HL-60 (cell line): ENCODE measurements around the gene RAP1GAP.

Experiments
- GABPA ChIP-seq: IDR thresholded peaks from 2 replicates; pipeline ENCODE4 v1.6.1; 2012; ENCODE audit warnings: low read depth
- POLR2AphosphoS5 ChIP-seq: IDR thresholded peaks from 2 replicates; pipeline ENCODE4 v1.6.1; 2012; ENCODE audit warnings: low read depth
- TF ChIP-seq, protein P1 (sequence below): IDR thresholded peaks from 2 replicates; pipeline ENCODE4 v1.6.1; 2012; ENCODE audit warnings: low read depth; ENCODE audit not compliant: insufficient replicate concordance
- TF ChIP-seq, protein P2 (sequence below): IDR thresholded peaks from one replicate; pipeline ENCODE4 v1.5.1; 2011; ENCODE audit warnings: low read length, control low read depth, inconsistent platforms; ENCODE audit not compliant: insufficient read depth

DNA sequence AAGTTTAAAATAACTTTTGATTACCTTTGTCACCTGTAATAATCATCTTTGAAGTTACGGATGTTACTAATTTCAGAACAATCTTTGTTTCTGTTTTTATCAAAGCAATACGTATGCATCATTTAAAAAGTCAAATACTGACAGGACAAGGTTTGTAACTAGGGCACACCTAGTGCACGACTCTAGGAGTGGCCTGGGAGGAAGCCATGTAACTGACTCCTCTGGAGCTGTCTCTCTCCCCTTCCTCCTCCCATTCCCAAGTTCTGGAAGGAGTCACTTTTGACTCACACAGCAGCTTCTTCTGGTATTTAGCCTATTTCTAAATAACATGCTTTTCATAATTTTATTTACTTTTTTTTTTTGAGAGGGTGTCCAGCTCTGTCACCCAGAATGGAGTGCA lies 11.8 kb upstream of the RAP1GAP start:
- TF ChIP-seq, protein P1, sequence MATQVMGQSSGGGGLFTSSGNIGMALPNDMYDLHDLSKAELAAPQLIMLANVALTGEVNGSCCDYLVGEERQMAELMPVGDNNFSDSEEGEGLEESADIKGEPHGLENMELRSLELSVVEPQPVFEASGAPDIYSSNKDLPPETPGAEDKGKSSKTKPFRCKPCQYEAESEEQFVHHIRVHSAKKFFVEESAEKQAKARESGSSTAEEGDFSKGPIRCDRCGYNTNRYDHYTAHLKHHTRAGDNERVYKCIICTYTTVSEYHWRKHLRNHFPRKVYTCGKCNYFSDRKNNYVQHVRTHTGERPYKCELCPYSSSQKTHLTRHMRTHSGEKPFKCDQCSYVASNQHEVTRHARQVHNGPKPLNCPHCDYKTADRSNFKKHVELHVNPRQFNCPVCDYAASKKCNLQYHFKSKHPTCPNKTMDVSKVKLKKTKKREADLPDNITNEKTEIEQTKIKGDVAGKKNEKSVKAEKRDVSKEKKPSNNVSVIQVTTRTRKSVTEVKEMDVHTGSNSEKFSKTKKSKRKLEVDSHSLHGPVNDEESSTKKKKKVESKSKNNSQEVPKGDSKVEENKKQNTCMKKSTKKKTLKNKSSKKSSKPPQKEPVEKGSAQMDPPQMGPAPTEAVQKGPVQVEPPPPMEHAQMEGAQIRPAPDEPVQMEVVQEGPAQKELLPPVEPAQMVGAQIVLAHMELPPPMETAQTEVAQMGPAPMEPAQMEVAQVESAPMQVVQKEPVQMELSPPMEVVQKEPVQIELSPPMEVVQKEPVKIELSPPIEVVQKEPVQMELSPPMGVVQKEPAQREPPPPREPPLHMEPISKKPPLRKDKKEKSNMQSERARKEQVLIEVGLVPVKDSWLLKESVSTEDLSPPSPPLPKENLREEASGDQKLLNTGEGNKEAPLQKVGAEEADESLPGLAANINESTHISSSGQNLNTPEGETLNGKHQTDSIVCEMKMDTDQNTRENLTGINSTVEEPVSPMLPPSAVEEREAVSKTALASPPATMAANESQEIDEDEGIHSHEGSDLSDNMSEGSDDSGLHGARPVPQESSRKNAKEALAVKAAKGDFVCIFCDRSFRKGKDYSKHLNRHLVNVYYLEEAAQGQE = no peak
- TF ChIP-seq, protein P2, sequence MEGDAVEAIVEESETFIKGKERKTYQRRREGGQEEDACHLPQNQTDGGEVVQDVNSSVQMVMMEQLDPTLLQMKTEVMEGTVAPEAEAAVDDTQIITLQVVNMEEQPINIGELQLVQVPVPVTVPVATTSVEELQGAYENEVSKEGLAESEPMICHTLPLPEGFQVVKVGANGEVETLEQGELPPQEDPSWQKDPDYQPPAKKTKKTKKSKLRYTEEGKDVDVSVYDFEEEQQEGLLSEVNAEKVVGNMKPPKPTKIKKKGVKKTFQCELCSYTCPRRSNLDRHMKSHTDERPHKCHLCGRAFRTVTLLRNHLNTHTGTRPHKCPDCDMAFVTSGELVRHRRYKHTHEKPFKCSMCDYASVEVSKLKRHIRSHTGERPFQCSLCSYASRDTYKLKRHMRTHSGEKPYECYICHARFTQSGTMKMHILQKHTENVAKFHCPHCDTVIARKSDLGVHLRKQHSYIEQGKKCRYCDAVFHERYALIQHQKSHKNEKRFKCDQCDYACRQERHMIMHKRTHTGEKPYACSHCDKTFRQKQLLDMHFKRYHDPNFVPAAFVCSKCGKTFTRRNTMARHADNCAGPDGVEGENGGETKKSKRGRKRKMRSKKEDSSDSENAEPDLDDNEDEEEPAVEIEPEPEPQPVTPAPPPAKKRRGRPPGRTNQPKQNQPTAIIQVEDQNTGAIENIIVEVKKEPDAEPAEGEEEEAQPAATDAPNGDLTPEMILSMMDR = no peak
- TF ChIP-seq GABPA (no peak), POLR2AphosphoS5 (no peak)
